Bronchial epithelial cell (primary cell): ENCODE results near the gene BANP. TPM values are rescaled to one million over a fixed set of nuclear protein-coding genes. Genes with fewer than 3 reads are reported as not detected.
"Not testable (repeated sequence)": the region's sequence is repeated elsewhere in the genome, so short reads cannot be mapped to it uniquely, and the experiment has no call there.

ENCODE experiments used
- DNase-seq: peaks from one replicate; pipeline ENCODE4 v3.0.0-alpha.2; 2010; ENCODE audit warnings: low read depth
- FAIRE-seq: peaks from 2 replicates; lab custom pipeline; 2011; peaks lifted over from hg19 to GRCh38; lab: Jason Lieb, UNC
- H3K27me3 ChIP-seq: 2 replicates; pipeline ENCODE4 v1.5.1; 2011; ENCODE audit warnings: low read length; ENCODE audit not compliant: control insufficient read depth, insufficient read depth
- H3K36me3 ChIP-seq: 2 replicates; pipeline ENCODE4 v1.5.1; 2011; ENCODE audit warnings: low read length; ENCODE audit not compliant: control insufficient read depth, insufficient read depth
- H3K4me3 ChIP-seq: 2 replicates; pipeline ENCODE4 v1.5.1; 2011; ENCODE audit warnings: mild to moderate bottlenecking, low read depth, low read length, control low read depth
- CTCF ChIP-seq: IDR thresholded peaks from 2 replicates; pipeline ENCODE4 v1.5.1; 2011; ENCODE audit warnings: mild to moderate bottlenecking, moderate library complexity, low read length, control low read depth, inconsistent platforms; ENCODE audit not compliant: insufficient read depth, severe bottlenecking
- total RNA-seq: library from RNA; depleted of rRNA; stranded (reverse); fragments of >200 nt; gene quantifications from 2 replicates; pipeline ENCODE4 v1.2.1, GENCODE V29; 2014

Gene BANP
- total RNA-seq, 1 donor from 2014 or later, result 22.1 TPM

GRCh38 chr16:87927195-87927562 is 24.1 kb upstream of the BANP start:
- DNase-seq (no peak), FAIRE-seq (no peak)
- TF ChIP-seq CTCF, result no peak
- Histone ChIP-seq H3K36me3 (no peaks in the 10 kb centered on the region), H3K27me3 (peaks cover 12% of the 10 kb centered on the region), H3K4me3 (no peak overlapping the region)

GRCh38 chr16:87929986-87930385 is 21.2 kb upstream of the BANP start:
- DNase-seq (no peak), FAIRE-seq (no peak)
- TF ChIP-seq CTCF, result no peak
- no peak overlapping the region for H3K4me3 ChIP-seq
- peaks cover 7% of the 10 kb centered on the region for H3K27me3 ChIP-seq
- H3K36me3 ChIP-seq, result no peaks in the 10 kb centered on the region

GRCh38 chr16:87930456-87930855 is 20.8 kb upstream of the BANP start:
- DNase-seq, result no peak
- Histone ChIP-seq H3K36me3 (no peaks in the 10 kb centered on the region), H3K27me3 (peaks cover 7% of the 10 kb centered on the region), H3K4me3 (no peak overlapping the region)
- TF ChIP-seq CTCF, result peak; percentile 23
- no peak for FAIRE-seq

- TF ChIP-seq CTCF, result no peak
- Histone ChIP-seq H3K27me3 (peaks cover 3% of the 10 kb centered on the region), H3K36me3 (no peaks in the 10 kb centered on the region), H3K4me3 (no peak overlapping the region)
- FAIRE-seq (no peak), DNase-seq (no peak)
Measured at GRCh38 chr16:87931504-87931903, 19.7 kb upstream of the BANP start.

- not testable (repeated sequence) for DNase-seq, H3K27me3 ChIP-seq, H3K36me3 ChIP-seq, H3K4me3 ChIP-seq, FAIRE-seq
Measured at GRCh38 chr16:87932475-87933139, 18.6 kb upstream of the BANP start.

GRCh38 chr16:87933140-87933495 is 18.1 kb upstream of the BANP start:
- no peaks in the 10 kb centered on the region for H3K36me3 ChIP-seq
- H3K27me3 ChIP-seq, result peaks cover 2% of the 10 kb centered on the region
- no peak for FAIRE-seq
- TF ChIP-seq CTCF, result no peak
- no peak for DNase-seq
- no peak overlapping the region for H3K4me3 ChIP-seq

GRCh38 chr16:87934752-87935425 is 16.3 kb upstream of the BANP start:
- DNase-seq, H3K27me3 ChIP-seq, H3K36me3 ChIP-seq, FAIRE-seq, H3K4me3 ChIP-seq: not testable (repeated sequence)

GRCh38 chr16:87936016-87936374 is 15.2 kb upstream of the BANP start:
- not testable (repeated sequence) for H3K4me3 ChIP-seq, H3K27me3 ChIP-seq, DNase-seq, H3K36me3 ChIP-seq, FAIRE-seq
